NB4 (cell line): ENCODE measurements around the gene FUZ.

Source experiments
- CTCF ChIP-seq: IDR thresholded peaks from one replicate; pipeline ENCODE4 v1.5.1; 2012; ENCODE audit warnings: low read depth, low read length
- POLR2A ChIP-seq: IDR thresholded peaks from 2 replicates; pipeline ENCODE4 v1.6.1; 2011; ENCODE audit warnings: mild to moderate bottlenecking; ENCODE audit not compliant: insufficient read length; ENCODE audit errors: extremely low read depth

GRCh38 chr19:49791776-49792445 lies 21.2 kb downstream of the FUZ start:
- TF ChIP-seq CTCF (no peak), POLR2A (no peak)
